Fibroblast of lung (primary cell): ENCODE data around the gene APOBEC2. TPM values are rescaled to one million over a fixed set of nuclear protein-coding genes. Genes with fewer than 3 reads are reported as not detected.

Experiments used
- DNase-seq, 2 donors: peaks; one replicate each; pipeline versions ENCODE4 v3.0.0 to v3.0.0-alpha.2; 2010; ENCODE audit warnings: low read depth in 2 of 2
- H2AFZ ChIP-seq: 2 replicates; pipeline ENCODE4 v1.5.1; 2012; ENCODE audit warnings: low read length, control low read depth, inconsistent platforms
- H3K27ac ChIP-seq: 2 replicates; pipeline ENCODE4 v1.5.1; 2011; ENCODE audit warnings: low read length, control low read depth; ENCODE audit not compliant: insufficient read depth
- H3K27me3 ChIP-seq: 2 replicates; pipeline ENCODE4 v1.5.1; 2011; ENCODE audit warnings: mild to moderate bottlenecking, low read length; ENCODE audit not compliant: control insufficient read depth, insufficient read depth
- H3K36me3 ChIP-seq: 2 replicates; pipeline ENCODE4 v1.5.1; 2011; ENCODE audit warnings: low read length; ENCODE audit not compliant: control insufficient read depth, insufficient read depth
- H3K4me1 ChIP-seq: 2 replicates; pipeline ENCODE4 v1.5.1; 2011; ENCODE audit warnings: low read length; ENCODE audit not compliant: control insufficient read depth, insufficient read depth; ENCODE audit errors: extremely low read depth
- H3K4me2 ChIP-seq: 2 replicates; pipeline ENCODE4 v1.5.1; 2011; ENCODE audit warnings: low read length, control low read depth; ENCODE audit not compliant: insufficient read depth; ENCODE audit errors: extremely low read depth
- H3K4me3 ChIP-seq, 4 experiments: fragments of 200-600 bp in 1 of 4; sonication (generic) in 1 of 4; replicated peaks in 1 of 4; 2 replicates each; pipeline ENCODE4 v1.5.1; 2011 to 2016; ENCODE audit warnings: low read length in 4 of 4, low read depth in 3 of 4, mild to moderate bottlenecking in 3 of 4, control low read depth in 2 of 4, inconsistent platforms in 1 of 4, mixed read lengths in 1 of 4; ENCODE audit not compliant: insufficient read depth in 1 of 4; ENCODE audit errors: control extremely low read depth in 1 of 4
- H3K79me2 ChIP-seq: 2 replicates; pipeline ENCODE4 v1.5.1; 2012; ENCODE audit warnings: mild to moderate bottlenecking, low read length, inconsistent platforms; ENCODE audit not compliant: control insufficient read depth, insufficient read depth
- H3K9ac ChIP-seq: 2 replicates; pipeline ENCODE4 v1.5.1; 2011; ENCODE audit warnings: mild to moderate bottlenecking, low read length, control low read depth; ENCODE audit not compliant: insufficient read depth
- H3K9me3 ChIP-seq: 2 replicates; pipeline ENCODE4 v1.5.1; 2012; ENCODE audit warnings: low read depth, low read length; ENCODE audit not compliant: control insufficient read depth, insufficient read depth
- H4K20me1 ChIP-seq: 2 replicates; pipeline ENCODE4 v1.5.1; 2011; ENCODE audit warnings: low read length; ENCODE audit not compliant: control insufficient read depth, insufficient read depth; ENCODE audit errors: extremely low read depth
- EZH2 ChIP-seq: IDR thresholded peaks from 2 replicates; pipeline ENCODE4 v1.5.1; 2012; ENCODE audit warnings: low read length, control low read depth, mild to moderate bottlenecking; ENCODE audit errors: missing control alignments
- polyA plus RNA-seq, 2 donors: library from polyadenylated mRNA; depleted of rRNA in 1 of 2; stranded (reverse) in 1 of 2; unstranded in 1 of 2; fragments of >200 nt; gene quantifications; 2 replicates each; pipeline ENCODE4 v1.2.1, GENCODE V29; 2011 to 2012; ENCODE audit warnings: missing spikeins in 1 of 2
- total RNA-seq: library from RNA; depleted of rRNA; stranded (reverse); fragments of >200 nt; gene quantifications from 2 replicates; pipeline ENCODE4 v1.2.1, GENCODE V29; 2014
- TF ChIP-seq, protein P1 (sequence below), 2 donors: IDR thresholded peaks in 1 of 2; conservative IDR thresholded peaks in 1 of 2; 1 replicate in 1 of 2; 2 replicates in 1 of 2; pipeline ENCODE4 v1.5.1; 2011 to 2012; ENCODE audit warnings: low read length in 2 of 2, control low read depth in 1 of 2, inconsistent platforms in 1 of 2, low read depth in 1 of 2, mild to moderate bottlenecking in 1 of 2

Gene APOBEC2
- total and polyA plus RNA-seq, 2 donors (not counting 1 experiment from before 2014, with no cell fraction given): not detected

- DNase-seq: no peak
- no peaks in the 10 kb centered on the region for H3K9me3 ChIP-seq
- no peak overlapping the region for H2AFZ ChIP-seq
- H3K4me2 ChIP-seq: no peak overlapping the region
- no peak for TF ChIP-seq EZH2
- TF ChIP-seq, protein P1, sequence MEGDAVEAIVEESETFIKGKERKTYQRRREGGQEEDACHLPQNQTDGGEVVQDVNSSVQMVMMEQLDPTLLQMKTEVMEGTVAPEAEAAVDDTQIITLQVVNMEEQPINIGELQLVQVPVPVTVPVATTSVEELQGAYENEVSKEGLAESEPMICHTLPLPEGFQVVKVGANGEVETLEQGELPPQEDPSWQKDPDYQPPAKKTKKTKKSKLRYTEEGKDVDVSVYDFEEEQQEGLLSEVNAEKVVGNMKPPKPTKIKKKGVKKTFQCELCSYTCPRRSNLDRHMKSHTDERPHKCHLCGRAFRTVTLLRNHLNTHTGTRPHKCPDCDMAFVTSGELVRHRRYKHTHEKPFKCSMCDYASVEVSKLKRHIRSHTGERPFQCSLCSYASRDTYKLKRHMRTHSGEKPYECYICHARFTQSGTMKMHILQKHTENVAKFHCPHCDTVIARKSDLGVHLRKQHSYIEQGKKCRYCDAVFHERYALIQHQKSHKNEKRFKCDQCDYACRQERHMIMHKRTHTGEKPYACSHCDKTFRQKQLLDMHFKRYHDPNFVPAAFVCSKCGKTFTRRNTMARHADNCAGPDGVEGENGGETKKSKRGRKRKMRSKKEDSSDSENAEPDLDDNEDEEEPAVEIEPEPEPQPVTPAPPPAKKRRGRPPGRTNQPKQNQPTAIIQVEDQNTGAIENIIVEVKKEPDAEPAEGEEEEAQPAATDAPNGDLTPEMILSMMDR (conservative IDR thresholded peaks at IDR 0.05 in 1 of 2, IDR thresholded peaks at IDR 0.05 in 1 of 2; ENCODE audit: low read depth in 1 of 2, low read length in 2 of 2): no peak
- no peak overlapping the region for H3K4me3 ChIP-seq
- no peaks in the 10 kb centered on the region for H3K79me2 ChIP-seq
- no peak overlapping the region for H3K9ac ChIP-seq
- H3K4me1 ChIP-seq: no peaks in the 10 kb centered on the region
- H3K36me3 ChIP-seq: no peaks in the 10 kb centered on the region
- no peaks in the 10 kb centered on the region for H4K20me1 ChIP-seq
- peaks cover 2% of the 10 kb centered on the region for H3K27me3 ChIP-seq
- H3K27ac ChIP-seq: no peak overlapping the region
These were observed 5.7 kb upstream of the APOBEC2 start for GRCh38 chr6:41047306-41047705.

GRCh38 chr6:41047745-41048732, 5.0 kb upstream of the APOBEC2 start:
- no peaks in the 10 kb centered on the region for H3K9me3 ChIP-seq
- H3K79me2 ChIP-seq: no peaks in the 10 kb centered on the region
- H3K4me3 ChIP-seq: no peak overlapping the region
- no peaks in the 10 kb centered on the region for H3K36me3 ChIP-seq
- DNase-seq: no peak
- peaks cover 2% of the 10 kb centered on the region for H3K27me3 ChIP-seq
- no peak overlapping the region for H3K9ac ChIP-seq
- no peaks in the 10 kb centered on the region for H4K20me1 ChIP-seq
- H3K27ac ChIP-seq: no peak overlapping the region
- no peaks in the 10 kb centered on the region for H3K4me1 ChIP-seq
- no peak for TF ChIP-seq EZH2
- TF ChIP-seq, protein P1 (conservative IDR thresholded peaks at IDR 0.05 in 1 of 2, IDR thresholded peaks at IDR 0.05 in 1 of 2; ENCODE audit: low read depth in 1 of 2, low read length in 2 of 2): no peak
- H2AFZ ChIP-seq: no peak overlapping the region
- H3K4me2 ChIP-seq: no peak overlapping the region

- H3K36me3 ChIP-seq: no peaks in the 10 kb centered on the region
- H3K9ac ChIP-seq: no peak overlapping the region
- H3K79me2 ChIP-seq: no peaks in the 10 kb centered on the region
- H2AFZ ChIP-seq: no peak overlapping the region
- H3K27me3 ChIP-seq: peaks cover 2% of the 10 kb centered on the region
- no peak overlapping the region for H3K27ac ChIP-seq
- H3K4me3 ChIP-seq: no peak overlapping the region
- H3K4me1 ChIP-seq: no peaks in the 10 kb centered on the region
- no peak for DNase-seq
- no peak overlapping the region for H3K4me2 ChIP-seq
- H3K9me3 ChIP-seq: no peaks in the 10 kb centered on the region
- TF ChIP-seq, protein P1 (conservative IDR thresholded peaks at IDR 0.05 in 1 of 2, IDR thresholded peaks at IDR 0.05 in 1 of 2; ENCODE audit: low read depth in 1 of 2, low read length in 2 of 2): no peak
- TF ChIP-seq EZH2: no peak
- no peaks in the 10 kb centered on the region for H4K20me1 ChIP-seq
These were observed 3.5 kb upstream of the APOBEC2 start for GRCh38 chr6:41049521-41049920.
